AG09309 (cell line): ENCODE results near the gene TTF2.
"Not testable (repeated sequence)": the region's sequence is repeated elsewhere in the genome, so short reads cannot be mapped to it uniquely, and the experiment has no call there.

Source experiments
- DNase-seq: peaks from one replicate; pipeline ENCODE4 v3.0.0-alpha.2; 2010; ENCODE audit warnings: low read depth
- H3K4me3 ChIP-seq: 2 replicates; pipeline ENCODE4 v1.5.1; 2011; ENCODE audit warnings: mild to moderate bottlenecking, low read depth, low read length, moderate library complexity; ENCODE audit not compliant: control insufficient read depth
- TF ChIP-seq, protein P1 (sequence below): IDR thresholded peaks from 2 replicates; pipeline ENCODE4 v1.5.1; 2011; ENCODE audit warnings: mild to moderate bottlenecking, low read depth, low read length, inconsistent platforms; ENCODE audit not compliant: insufficient read depth, control insufficient read depth; ENCODE audit errors: missing control alignments

Gene TTF2

DNA sequence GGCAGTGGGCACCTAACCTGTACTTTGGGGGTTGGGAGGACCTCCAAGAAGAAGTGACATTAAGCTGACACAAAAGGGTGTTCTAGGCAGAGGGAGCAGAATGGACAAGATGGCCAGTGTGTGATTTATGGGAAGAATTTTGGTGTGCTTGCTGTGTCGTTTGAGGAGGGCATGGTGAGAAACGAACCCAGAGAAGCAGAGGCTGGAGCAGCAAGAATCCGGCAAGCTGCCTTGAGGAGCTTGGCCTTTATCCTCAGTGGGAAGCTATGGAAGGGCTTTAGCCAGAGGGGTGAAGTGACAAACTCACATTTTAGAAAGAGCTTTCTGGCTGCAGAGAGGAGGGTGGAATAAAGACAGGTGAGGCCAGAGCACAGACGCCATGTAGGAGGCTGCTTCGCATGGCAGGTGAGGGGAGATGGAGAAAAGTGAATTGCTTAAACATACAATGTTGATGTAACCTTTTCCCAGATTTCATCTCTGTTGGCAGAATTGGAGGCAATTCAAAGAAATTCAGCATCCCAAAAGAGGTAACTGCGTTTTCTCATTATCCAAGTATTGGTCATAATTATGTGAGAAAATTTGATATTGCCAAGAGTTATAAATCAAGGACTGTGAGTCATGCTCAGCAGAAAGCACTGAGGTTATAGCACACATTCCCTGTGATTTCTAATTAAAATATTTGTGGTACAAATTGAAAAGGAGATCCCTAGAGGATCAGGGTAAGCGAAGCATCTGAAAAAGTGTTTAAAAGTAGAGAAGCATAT, 34.9 kb downstream of the TTF2 start:
- peak; percentile 71 for DNase-seq
- TF ChIP-seq, protein P1, sequence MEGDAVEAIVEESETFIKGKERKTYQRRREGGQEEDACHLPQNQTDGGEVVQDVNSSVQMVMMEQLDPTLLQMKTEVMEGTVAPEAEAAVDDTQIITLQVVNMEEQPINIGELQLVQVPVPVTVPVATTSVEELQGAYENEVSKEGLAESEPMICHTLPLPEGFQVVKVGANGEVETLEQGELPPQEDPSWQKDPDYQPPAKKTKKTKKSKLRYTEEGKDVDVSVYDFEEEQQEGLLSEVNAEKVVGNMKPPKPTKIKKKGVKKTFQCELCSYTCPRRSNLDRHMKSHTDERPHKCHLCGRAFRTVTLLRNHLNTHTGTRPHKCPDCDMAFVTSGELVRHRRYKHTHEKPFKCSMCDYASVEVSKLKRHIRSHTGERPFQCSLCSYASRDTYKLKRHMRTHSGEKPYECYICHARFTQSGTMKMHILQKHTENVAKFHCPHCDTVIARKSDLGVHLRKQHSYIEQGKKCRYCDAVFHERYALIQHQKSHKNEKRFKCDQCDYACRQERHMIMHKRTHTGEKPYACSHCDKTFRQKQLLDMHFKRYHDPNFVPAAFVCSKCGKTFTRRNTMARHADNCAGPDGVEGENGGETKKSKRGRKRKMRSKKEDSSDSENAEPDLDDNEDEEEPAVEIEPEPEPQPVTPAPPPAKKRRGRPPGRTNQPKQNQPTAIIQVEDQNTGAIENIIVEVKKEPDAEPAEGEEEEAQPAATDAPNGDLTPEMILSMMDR = no peak
- no peak overlapping the region for H3K4me3 ChIP-seq

DNA sequence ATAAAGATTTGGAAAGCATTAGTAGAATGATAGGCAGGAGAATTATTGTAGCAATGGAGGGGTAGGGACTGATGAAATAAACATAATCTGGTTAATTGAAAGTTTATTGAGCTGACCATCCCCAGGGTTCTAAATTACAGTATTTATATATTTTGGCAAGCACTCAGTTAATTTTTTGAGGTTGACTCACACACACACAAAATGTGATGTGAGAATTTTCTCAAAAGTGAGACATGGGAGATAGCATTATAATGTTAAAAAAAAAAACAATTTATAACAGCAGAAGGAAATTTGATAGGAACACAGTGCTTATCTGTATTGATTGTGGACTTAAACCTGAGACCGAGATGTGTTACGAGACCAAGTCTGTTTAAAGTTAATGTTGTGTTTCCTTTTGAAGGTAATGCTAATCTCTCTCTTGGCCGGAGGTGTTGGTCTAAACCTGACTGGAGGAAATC, 36.9 kb downstream of the TTF2 start:
- TF ChIP-seq, protein P1 = no peak
- DNase-seq = no peak
- no peak overlapping the region for H3K4me3 ChIP-seq

- TF ChIP-seq, protein P1 = no peak
- no peak for DNase-seq
- H3K4me3 ChIP-seq = no peak overlapping the region
These were observed 37.3 kb downstream of the TTF2 start for GRCh38 chr1:117097443-117097842.

DNA sequence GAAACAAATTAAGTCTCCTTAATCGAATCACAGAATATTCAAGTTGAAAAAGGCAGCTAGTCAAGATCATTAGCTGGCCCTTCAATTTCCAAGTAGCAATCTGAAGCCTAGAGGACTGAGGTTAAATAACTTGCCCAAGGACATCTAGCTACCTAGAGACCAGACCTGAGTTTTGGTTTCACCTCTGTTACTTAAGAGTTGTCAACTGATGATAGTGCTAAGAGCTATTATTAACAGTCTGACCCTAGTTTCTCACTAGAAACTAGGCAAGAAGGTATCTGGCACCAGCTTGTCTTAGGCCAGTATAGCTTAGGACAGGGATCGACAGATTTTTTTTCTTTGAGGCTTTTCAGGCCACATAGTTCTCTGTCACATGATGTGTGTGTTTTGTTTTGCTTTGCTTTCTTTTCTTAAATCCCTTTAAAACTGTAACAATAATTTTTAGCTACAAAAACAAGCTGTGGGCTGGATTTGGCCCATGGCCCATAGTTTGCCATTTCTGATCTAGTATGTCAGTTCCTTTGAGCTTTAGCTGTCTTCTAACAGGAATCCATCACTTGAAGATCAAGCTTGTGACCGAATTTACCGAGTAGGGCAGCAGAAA, 38.3 kb downstream of the TTF2 start:
- no peak overlapping the region for H3K4me3 ChIP-seq
- no peak for DNase-seq
- TF ChIP-seq, protein P1 = no peak

DNA sequence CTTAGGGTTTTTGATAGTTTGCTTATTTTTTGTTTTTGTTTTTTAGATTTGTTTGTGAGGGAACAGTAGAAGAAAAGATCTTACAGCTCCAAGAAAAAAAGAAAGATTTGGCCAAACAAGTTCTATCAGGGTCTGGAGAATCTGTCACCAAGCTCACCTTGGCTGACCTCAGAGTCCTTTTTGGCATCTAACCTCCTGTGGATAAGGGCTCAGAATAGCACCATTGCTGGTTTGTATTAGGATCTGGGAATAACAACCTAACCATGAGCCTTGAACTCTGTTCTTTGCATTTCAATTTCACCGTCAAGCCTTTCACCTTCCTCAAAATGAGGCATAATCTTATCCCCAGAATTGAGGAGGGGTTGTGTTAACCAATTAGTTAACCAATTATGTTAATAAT, 41.2 kb downstream of the TTF2 start:
- TF ChIP-seq, protein P1 = no peak
- H3K4me3 ChIP-seq = no peak overlapping the region
- no peak for DNase-seq

DNA sequence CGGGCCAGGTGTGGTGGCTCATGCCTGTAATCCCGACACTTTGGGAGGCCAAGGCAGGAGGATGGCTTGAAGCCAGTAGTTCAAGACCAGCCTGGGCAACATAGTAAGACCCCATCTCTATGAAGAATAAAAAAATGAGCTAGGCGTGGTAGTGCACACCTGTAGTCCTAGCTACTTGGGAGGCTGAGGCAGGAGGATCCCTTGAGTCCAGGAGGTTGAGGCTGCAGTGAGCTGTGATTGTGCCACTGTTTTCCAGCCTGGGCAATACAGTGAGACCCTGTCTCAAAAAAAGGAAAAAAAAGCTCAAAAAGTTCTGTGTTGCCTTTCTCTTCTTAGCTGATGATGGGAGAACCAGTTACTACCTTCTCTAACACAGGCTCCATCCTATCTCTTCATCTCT, 41.7 kb downstream of the TTF2 start:
- DNase-seq, H3K4me3 ChIP-seq: not testable (repeated sequence)

DNA sequence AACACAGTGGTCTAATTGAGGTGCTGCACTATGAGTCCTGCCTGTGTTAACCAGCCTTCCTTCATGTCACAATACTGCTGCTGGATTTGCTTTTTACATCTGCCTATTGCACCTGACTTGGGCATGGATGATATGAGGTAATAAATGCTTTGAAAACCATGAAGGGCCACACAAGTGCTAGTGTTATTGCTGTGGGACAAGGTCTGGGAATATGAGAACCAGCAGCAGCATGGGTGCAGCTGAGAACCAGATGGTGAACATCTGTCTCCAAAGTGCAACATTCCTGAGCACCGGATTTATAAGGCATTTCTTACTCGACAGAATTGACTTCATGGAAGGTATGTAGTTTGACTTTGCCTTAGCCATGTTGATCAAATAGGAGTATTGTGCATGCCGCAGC, 44.9 kb downstream of the TTF2 start:
- no peak for DNase-seq
- no peak overlapping the region for H3K4me3 ChIP-seq

More for the DNA sequence above, 44.9 kb downstream of the TTF2 start:
- TF ChIP-seq, protein P1 = no peak
